Endodermal cell (in vitro differentiated cells): ENCODE data around the gene PGBD5. TPM values are rescaled to one million over a fixed set of nuclear protein-coding genes. Genes with fewer than 3 reads are reported as not detected.

Experiments used
- DNase-seq: peaks from one replicate; pipeline ENCODE4 v3.0.0-alpha.2; 2017
- H3K27ac ChIP-seq: 2 replicates; pipeline ENCODE4 v1.5.1; 2013; ENCODE audit warnings: mild to moderate bottlenecking, low read depth, low read length, moderate library complexity
- H3K27me3 ChIP-seq: 2 replicates; pipeline ENCODE4 v1.6.1; 2013; ENCODE audit warnings: mild to moderate bottlenecking, low read length, moderate library complexity; ENCODE audit not compliant: insufficient read depth, control insufficient read depth, poor library complexity, severe bottlenecking
- H3K36me3 ChIP-seq: 2 replicates; pipeline ENCODE4 v1.7.0; 2013; ENCODE audit warnings: mild to moderate bottlenecking, low read length, moderate library complexity; ENCODE audit not compliant: control insufficient read depth, insufficient read depth
- H3K4me1 ChIP-seq: one replicate; pipeline ENCODE4 v1.7.0; 2013; ENCODE audit warnings: low read length; ENCODE audit not compliant: control insufficient read depth, insufficient read depth
- H3K4me3 ChIP-seq: 2 replicates; pipeline ENCODE4 v1.5.1; 2013; ENCODE audit warnings: mild to moderate bottlenecking, low read length, moderate library complexity
- H3K9ac ChIP-seq: 2 replicates; pipeline ENCODE4 v1.6.1; 2013; ENCODE audit warnings: mild to moderate bottlenecking, low read length, moderate library complexity; ENCODE audit not compliant: poor library complexity, severe bottlenecking; ENCODE audit errors: extremely low read depth
- H3K9me3 ChIP-seq: 2 replicates; pipeline ENCODE4 v1.6.1; 2013; ENCODE audit warnings: mild to moderate bottlenecking, low read length, moderate library complexity; ENCODE audit not compliant: control insufficient read depth
- H3K27ac Mint-ChIP-seq: 2 replicates; pipeline ENCODE4 v1.8.0; 2020; ENCODE audit warnings: mixed read lengths
- H3K27me3 Mint-ChIP-seq: 2 replicates; pipeline ENCODE4 v1.8.0; 2021; ENCODE audit warnings: mild to moderate bottlenecking, mixed read lengths; ENCODE audit not compliant: insufficient read depth
- H3K36me3 Mint-ChIP-seq: 2 replicates; pipeline ENCODE4 v1.8.0; 2020; ENCODE audit warnings: low read depth, mixed read lengths
- H3K4me1 Mint-ChIP-seq: 2 replicates; pipeline ENCODE4 v1.8.0; 2020; ENCODE audit warnings: mixed read lengths
- H3K4me3 Mint-ChIP-seq: 2 replicates; pipeline ENCODE4 v1.8.0; 2020; ENCODE audit warnings: mild to moderate bottlenecking, moderate library complexity, mixed read lengths
- H3K9me3 Mint-ChIP-seq: 2 replicates; pipeline ENCODE4 v1.8.0; 2020; ENCODE audit warnings: mild to moderate bottlenecking, mixed read lengths
- WGBS, 2 experiments: methylation state at CpG; one replicate each; pipeline versions ENCODE4 v1.1.5 to v1.1.7; 2013; ENCODE audit warnings: missing lambda C conversion rate in 2 of 2, mixed read lengths in 1 of 2; ENCODE audit not compliant: insufficient coverage in 1 of 2, insufficient read length in 1 of 2; 5-methylcytosine and 5-hydroxymethylcytosine counted together
- total RNA-seq, 2 donors: library from RNA; stranded (reverse); fragmentation: NEBNext Ultra II Directional in 1 of 2; extraction: Animal tissue kit (Norgen Biotek cat#: 25700) in 1 of 2; gene quantifications; 2 replicates in 1 of 2; 3 replicates in 1 of 2; pipeline ENCODE4 v1.2.1, GENCODE V29; 2021
- TF ChIP-seq, protein P1 (sequence below): fragments of 200-600 bp; sonication (generic); conservative IDR thresholded peaks from 2 replicates; pipeline ENCODE4 v1.5.0; 2021; ENCODE audit warnings: antibody characterized with exemption, mild to moderate bottlenecking

Gene PGBD5
- total RNA-seq, 2 donors from 2014 or later: 1.3 to 4.6 TPM

DNA sequence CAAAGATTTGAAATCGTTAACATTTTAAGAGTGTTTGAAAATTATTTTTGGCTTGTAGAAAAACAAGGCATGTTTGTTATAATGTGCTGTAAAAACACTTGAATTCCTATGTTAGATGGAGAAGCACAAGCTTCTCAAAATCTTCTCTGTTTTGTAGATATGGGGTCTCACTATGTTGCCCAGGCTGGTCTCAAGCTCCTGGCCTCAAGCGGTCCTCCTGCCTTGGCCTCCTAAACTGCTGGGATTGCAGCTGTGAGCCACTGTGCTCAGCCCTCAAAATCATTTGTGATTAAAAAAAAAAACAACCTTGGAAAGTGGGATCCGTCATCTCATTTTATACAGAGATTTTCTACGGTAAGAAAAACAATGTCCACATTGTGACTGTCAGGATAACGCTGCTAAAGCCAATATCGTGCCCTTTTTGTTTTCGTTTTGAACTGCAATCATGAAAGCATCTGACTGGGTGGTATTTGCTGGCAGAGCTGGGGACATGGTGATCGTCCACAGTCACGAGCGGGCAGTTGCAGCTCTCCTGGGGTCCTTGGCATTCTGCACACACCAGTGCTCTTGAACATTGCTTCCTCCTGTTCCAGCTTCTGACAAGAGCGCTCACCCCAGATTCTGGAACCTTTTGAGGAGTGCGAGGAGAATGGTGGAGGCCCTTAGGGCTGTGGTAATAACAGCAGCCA lies 112.5 kb downstream of the PGBD5 start:
- H3K9me3 ChIP-seq: no peaks in the 10 kb centered on the region
- Mint-ChIP-seq H3K4me1 (no peaks in the 10 kb centered on the region), H3K27ac (no peak overlapping the region), H3K4me3 (no peak overlapping the region), H3K9me3 (no peaks in the 10 kb centered on the region), H3K27me3 (no peaks in the 10 kb centered on the region), H3K36me3 (no peaks in the 10 kb centered on the region)
- TF ChIP-seq, protein P1, sequence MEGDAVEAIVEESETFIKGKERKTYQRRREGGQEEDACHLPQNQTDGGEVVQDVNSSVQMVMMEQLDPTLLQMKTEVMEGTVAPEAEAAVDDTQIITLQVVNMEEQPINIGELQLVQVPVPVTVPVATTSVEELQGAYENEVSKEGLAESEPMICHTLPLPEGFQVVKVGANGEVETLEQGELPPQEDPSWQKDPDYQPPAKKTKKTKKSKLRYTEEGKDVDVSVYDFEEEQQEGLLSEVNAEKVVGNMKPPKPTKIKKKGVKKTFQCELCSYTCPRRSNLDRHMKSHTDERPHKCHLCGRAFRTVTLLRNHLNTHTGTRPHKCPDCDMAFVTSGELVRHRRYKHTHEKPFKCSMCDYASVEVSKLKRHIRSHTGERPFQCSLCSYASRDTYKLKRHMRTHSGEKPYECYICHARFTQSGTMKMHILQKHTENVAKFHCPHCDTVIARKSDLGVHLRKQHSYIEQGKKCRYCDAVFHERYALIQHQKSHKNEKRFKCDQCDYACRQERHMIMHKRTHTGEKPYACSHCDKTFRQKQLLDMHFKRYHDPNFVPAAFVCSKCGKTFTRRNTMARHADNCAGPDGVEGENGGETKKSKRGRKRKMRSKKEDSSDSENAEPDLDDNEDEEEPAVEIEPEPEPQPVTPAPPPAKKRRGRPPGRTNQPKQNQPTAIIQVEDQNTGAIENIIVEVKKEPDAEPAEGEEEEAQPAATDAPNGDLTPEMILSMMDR: no peak
- H3K27ac ChIP-seq: no peak overlapping the region
- 86 to 90% methylated on average over 8 to 12 of the region's 12 CpGs for WGBS, 2 experiments
- H3K4me1 ChIP-seq: no peaks in the 10 kb centered on the region
- H3K27me3 ChIP-seq: no peaks in the 10 kb centered on the region
- DNase-seq: no peak
- H3K36me3 ChIP-seq: no peaks in the 10 kb centered on the region
- H3K9ac ChIP-seq: no peak overlapping the region
- H3K4me3 ChIP-seq: no peak overlapping the region

DNA sequence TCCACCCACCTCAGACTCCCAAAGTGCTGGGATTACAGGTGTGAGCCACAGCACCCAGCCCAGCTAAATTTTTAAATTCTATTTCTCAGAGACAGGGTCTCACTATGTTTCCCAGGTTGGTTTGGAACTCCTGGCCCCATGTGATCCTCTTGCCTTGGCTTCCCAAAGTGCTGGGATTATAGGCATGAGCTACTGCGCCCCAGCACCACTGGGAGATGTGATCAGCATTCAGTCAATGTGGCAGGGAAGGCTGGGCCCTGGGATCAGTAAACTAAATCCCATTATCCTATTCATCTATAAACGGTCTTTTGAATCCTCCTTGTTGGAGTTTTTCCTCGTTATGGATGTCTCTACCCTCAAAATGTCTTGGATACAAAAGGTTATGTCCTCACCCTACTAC lies 113.5 kb downstream of the PGBD5 start:
- Mint-ChIP-seq H3K36me3 (no peaks in the 10 kb centered on the region), H3K4me1 (no peaks in the 10 kb centered on the region), H3K4me3 (no peak overlapping the region), H3K27ac (no peak overlapping the region), H3K27me3 (no peaks in the 10 kb centered on the region), H3K9me3 (no peaks in the 10 kb centered on the region)
- no peak overlapping the region for H3K27ac ChIP-seq
- H3K36me3 ChIP-seq: no peaks in the 10 kb centered on the region
- TF ChIP-seq, protein P1: no peak
- H3K9ac ChIP-seq: no peak overlapping the region
- H3K4me1 ChIP-seq: no peaks in the 10 kb centered on the region
- H3K27me3 ChIP-seq: no peaks in the 10 kb centered on the region
- H3K9me3 ChIP-seq: no peaks in the 10 kb centered on the region
- WGBS, 2 experiments: 92 to 100% methylated on average over 2 to 3 of the region's 3 CpGs
- DNase-seq: no peak
- H3K4me3 ChIP-seq: no peak overlapping the region

DNA sequence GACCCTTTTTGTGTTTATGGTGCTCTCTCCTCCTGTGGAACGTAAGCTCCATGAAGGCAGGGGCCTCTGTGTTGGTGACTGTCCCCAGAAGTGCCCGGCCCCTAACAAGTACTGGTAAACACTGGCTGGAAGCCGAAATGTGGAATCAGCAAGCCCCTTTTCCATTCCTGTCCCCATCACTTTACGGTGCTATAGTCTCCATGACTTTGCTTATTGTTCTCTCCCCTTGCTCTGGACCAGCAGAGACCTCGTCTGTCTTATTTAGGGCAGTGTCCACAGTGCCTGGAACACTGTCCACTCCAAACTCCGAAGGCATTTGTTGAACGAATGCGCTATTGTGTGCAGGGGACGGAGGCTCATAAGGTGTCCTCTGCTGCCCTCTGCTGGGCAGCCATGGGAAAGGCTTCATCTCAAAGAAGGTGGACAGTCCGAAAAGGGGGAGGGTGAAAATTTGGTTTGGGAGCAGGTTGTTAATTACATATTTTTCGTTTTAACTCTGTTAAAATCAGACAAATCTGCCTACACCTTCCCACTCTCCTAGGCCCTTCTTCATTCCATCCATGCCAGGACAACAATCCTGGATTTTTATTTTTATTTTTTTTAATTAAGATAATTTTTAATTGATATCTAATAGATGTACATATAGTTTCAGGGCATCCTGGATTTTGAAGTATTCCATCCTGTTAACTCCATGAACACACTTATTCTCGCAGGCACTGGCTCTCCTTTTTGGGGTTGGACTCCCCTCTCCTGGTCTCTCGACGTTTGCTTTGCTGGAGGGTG lies 115.6 kb downstream of the PGBD5 start:
- DNase-seq: peak; percentile 86
- TF ChIP-seq, protein P1: peak; percentile 98
- H3K4me1 Mint-ChIP-seq: no peaks in the 10 kb centered on the region
- no peaks in the 10 kb centered on the region for H3K36me3 ChIP-seq
- WGBS, 2 experiments: 44 to 68% methylated on average over 5 to 13 of the region's 14 CpGs
- no peak overlapping the region for H3K27ac ChIP-seq
- H3K9me3 Mint-ChIP-seq: no peaks in the 10 kb centered on the region
- no peaks in the 10 kb centered on the region for H3K4me1 ChIP-seq
- H3K9ac ChIP-seq: no peak overlapping the region
- no peaks in the 10 kb centered on the region for H3K36me3 Mint-ChIP-seq
- no peaks in the 10 kb centered on the region for H3K27me3 ChIP-seq
- H3K4me3 ChIP-seq: no peak overlapping the region
- H3K27ac Mint-ChIP-seq: no peak overlapping the region
- H3K9me3 ChIP-seq: no peaks in the 10 kb centered on the region
- H3K4me3 Mint-ChIP-seq: no peak overlapping the region
- H3K27me3 Mint-ChIP-seq: no peaks in the 10 kb centered on the region
